ENCODE results near the gene DIPK1B.

DNA sequence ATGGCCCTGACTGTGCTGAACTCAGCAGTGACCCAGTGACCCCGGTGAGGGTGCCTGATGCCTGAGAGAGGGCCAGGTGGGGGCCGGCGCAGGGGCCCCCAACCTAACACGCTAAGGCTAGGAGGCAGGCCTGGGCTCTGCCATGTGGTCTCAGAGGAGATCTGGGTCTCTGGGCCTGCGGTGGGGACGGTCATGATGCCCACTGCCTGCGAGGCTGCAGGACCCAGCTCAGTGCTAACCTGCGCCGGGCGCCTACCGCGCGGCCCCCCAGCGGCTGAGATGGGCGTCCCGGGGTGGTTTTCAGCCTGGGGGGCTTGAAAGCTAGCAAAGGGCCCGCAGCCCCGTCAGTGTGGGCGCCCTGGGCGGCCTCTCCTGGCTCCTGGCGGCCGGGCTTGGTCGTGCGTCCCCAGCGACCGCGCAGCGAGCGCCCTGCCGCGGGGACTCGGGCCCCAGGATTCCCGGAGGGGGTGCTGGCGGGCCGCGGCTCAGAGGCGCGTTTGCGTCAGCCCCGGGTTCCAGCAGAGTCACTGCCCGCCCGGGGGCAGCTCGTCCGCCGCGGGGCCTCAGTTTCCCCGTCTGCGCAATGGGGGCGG, 47.2 kb upstream of the DIPK1B start:
- TF ChIP-seq POLR2A (IDR thresholded peaks at IDR 0.05; ENCODE audit: low read depth, low read length) (no peak), POLR2AphosphoS5 (IDR thresholded peaks at IDR 0.05; ENCODE audit: low read depth, low read length) (no peak), TAF1 (IDR thresholded peaks at IDR 0.05; ENCODE audit: low read depth, low read length) (no peak), SPI1 (IDR thresholded peaks at IDR 0.05; ENCODE audit: low read depth, low read length) (no peak), PAX5 (IDR thresholded peaks at IDR 0.05; ENCODE audit: insufficient read depth, low read length, severe bottlenecking) (no peak), POU2F2 (IDR thresholded peaks at IDR 0.05; ENCODE audit: low read depth, low read length) (no peak)

All from GM12891 (cell line).